WTC11 (cell line): ENCODE measurements around the gene FHL1.

Source experiments
- CTCF ChIP-seq: fragments of 200-600 bp; IDR thresholded peaks from 2 replicates; pipeline ENCODE4 v1.8.0; 2022; ENCODE audit warnings: antibody characterized with exemption
- E2F5 ChIP-seq: sonication (generic); formaldehyde crosslinking; IDR thresholded peaks from 2 replicates; pipeline ENCODE4 v1.8.1; 2022; ENCODE audit warnings: mild to moderate bottlenecking, moderate library complexity, missing genetic modification reagents
- FOXP1 ChIP-seq: sonication (generic); formaldehyde crosslinking; IDR thresholded peaks from 2 replicates; pipeline ENCODE4 v1.8.0; 2022; ENCODE audit warnings: missing genetic modification reagents, mild to moderate bottlenecking, moderate library complexity, borderline replicate concordance
- MAX ChIP-seq: sonication (generic); formaldehyde crosslinking; IDR thresholded peaks from 2 replicates; pipeline ENCODE4 v1.8.0; 2022; ENCODE audit warnings: mild to moderate bottlenecking, missing genetic modification reagents
- USF1 ChIP-seq: sonication (generic); formaldehyde crosslinking; IDR thresholded peaks from 2 replicates; pipeline ENCODE4 v1.8.0; 2022; ENCODE audit warnings: mild to moderate bottlenecking, missing genetic modification reagents
- ZNF532 ChIP-seq: fragments of 250-450 bp; sonication (Bioruptor Pico); IDR thresholded peaks from 2 replicates; pipeline ENCODE4 v1.9.0; 2021; ENCODE audit warnings: mild to moderate bottlenecking, borderline replicate concordance

GRCh38 chrX:136200466-136200865 is 53.1 kb downstream of the FHL1 start:
- TF ChIP-seq CTCF (no peak), FOXP1 (CRISPR knock-in tag) (no peak), ZNF532 (no peak), MAX (CRISPR knock-in tag) (no peak), USF1 (CRISPR knock-in tag) (no peak), E2F5 (no peak)
